Activated naive CD4-positive, alpha-beta T cell treated with anti-CD3 and anti-CD28 coated beads, Interleukin-2, amount 50 U/mL, for 72 hours (primary cell): ENCODE results near the gene AEBP1. TPM values are rescaled to one million over a fixed set of nuclear protein-coding genes. Genes with fewer than 3 reads are reported as not detected.

Source experiments
- ATAC-seq, 2 donors: fragments of 150-1000 bp; cut with Tn5 transposase; 2 replicates each; pipeline ENCODE4 v1.10.0; 2021; ENCODE audit warnings: mild to moderate bottlenecking in 2 of 2, moderate library complexity in 2 of 2
- DNase-seq, 2 donors: peaks; one replicate each; pipeline ENCODE4 v3.0.0; 2021 to 2022; ENCODE audit warnings: low spot score in 2 of 2
- H3K27ac Mint-ChIP-seq, 2 donors: one replicate each; pipeline ENCODE4 v1.8.0; 2022; ENCODE audit warnings: mild to moderate bottlenecking in 2 of 2, mixed read lengths in 2 of 2
- H3K36me3 Mint-ChIP-seq, 2 donors: one replicate each; pipeline ENCODE4 v1.8.0; 2022; ENCODE audit warnings: mixed read lengths in 2 of 2
- H3K9me3 Mint-ChIP-seq, 2 donors: one replicate each; pipeline ENCODE4 v1.8.0; 2022; ENCODE audit warnings: mixed read lengths in 2 of 2
- total RNA-seq, 2 donors: library from RNA; stranded (reverse); gene quantifications; one replicate each; pipeline ENCODE4 v1.2.3, GENCODE V29; 2022

Gene AEBP1
- total RNA-seq, 2 donors from 2014 or later = 14.6 to 26.9 TPM

DNA sequence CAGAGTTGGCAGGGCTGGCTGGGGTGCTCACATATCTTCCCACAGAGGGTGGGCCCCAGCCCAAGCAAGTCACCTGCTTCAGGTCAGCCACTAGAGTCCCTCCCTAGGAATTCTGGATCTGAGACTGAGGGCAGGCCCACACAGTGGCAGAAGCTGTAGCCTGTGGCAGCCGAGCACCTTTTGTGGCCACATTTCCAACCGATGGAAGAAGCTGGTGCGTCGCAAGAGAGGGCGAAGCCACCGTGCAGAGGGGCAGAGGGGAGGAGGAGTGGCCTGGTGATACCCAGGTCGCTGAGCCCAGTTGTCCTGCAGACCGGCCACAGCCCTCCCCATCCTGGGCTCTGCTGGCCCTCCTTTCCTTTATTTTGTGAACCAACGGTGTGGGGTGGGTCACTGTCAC is 27.1 kb upstream of the AEBP1 start:
- Mint-ChIP-seq H3K36me3 (peaks cover 15 to 20% of the 10 kb centered on the region in 2 donors), H3K9me3 (no peaks in the 10 kb centered on the region), H3K27ac (peak overlapping the region in 1 of 2 donors; percentile 50)
- no peak for ATAC-seq
- no peak for DNase-seq

DNA sequence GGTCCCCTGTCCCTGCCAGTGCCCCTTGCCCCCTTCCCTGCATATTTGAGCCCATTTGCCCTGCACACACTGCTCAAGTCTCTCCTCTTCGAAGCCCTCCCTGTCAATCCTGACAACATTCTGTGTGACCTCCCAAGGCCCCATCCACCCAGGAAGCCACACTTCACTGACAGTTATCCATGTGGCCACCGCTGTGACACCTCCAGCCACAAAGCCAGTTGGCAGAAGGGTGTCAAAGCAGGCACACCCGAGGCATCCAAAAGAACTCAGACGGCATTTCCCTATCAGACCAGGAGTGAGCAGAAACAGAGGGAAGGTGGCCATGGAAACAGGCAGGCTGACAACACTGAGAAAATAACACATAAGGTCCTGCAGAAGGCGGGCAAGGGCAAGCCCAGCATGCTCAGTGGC is 26.5 kb upstream of the AEBP1 start:
- Mint-ChIP-seq H3K27ac (peak overlapping the region; percentile 13 to 50), H3K36me3 (peaks cover 15 to 22% of the 10 kb centered on the region in 2 donors), H3K9me3 (no peaks in the 10 kb centered on the region)
- no peak for DNase-seq
- no peak for ATAC-seq

DNA sequence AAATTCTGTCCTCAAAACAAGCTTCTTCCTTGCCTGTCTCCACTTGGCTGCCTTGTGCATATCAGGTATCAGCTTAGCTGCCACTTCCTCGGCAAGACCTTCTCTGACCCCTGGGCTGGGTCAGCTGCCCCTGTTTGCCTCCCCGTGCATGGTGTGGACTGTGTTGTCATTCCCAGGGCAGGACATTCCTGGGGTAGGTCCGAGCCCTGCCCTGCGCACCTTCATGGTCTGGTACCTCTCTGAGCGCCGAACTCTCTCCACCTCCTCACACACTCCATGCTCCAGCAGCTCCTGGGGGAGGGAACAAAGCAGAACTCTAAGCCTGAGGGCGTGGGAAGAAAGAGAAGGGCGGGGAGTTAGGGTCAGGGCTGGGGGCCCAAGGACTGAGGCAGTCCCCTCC is 25.6 kb upstream of the AEBP1 start:
- DNase-seq = no peak
- no peak for ATAC-seq
- peak overlapping the region in 1 of 2 donors; percentile 81 for H3K27ac Mint-ChIP-seq
- peaks cover 15 to 22% of the 10 kb centered on the region in 2 donors for H3K36me3 Mint-ChIP-seq
- no peaks in the 10 kb centered on the region for H3K9me3 Mint-ChIP-seq

DNA sequence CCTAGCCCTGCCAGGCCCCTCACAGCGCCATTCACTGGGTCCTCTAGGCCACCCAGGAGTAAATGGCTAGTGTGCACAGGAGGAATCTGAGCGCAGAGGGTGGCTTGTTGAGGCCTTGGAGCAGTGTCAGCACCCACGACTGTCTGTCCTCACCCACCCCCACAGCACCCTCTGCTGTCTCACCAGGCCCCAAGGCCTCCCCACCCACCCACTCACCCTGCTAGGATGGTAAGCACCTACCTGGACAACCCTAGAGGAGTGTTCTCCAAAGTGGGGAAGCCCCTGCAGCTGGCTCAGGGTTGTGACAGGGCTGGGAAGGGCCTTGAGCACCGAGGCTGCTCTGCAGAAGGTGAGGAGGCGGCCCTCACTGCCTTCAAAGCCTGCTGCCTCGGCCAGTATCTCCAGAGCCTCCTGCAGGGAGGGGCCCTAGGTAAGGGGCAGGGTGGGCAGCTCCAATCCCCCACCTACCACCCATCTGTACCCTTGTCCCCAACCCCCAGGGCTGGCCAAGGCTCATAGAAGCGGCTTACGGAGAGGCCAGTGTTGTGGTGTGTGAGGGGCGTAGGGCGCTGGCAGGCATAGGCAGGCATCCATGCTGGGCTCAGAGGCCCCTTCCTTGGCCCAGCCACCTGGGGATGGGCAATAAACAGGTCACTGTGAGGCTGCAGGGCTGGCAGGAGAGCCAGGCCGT is 24.7 kb upstream of the AEBP1 start:
- Mint-ChIP-seq H3K27ac (no peak overlapping the region), H3K36me3 (peaks cover 15 to 22% of the 10 kb centered on the region in 2 donors), H3K9me3 (no peaks in the 10 kb centered on the region)
- ATAC-seq (no peak), DNase-seq (no peak)

DNA sequence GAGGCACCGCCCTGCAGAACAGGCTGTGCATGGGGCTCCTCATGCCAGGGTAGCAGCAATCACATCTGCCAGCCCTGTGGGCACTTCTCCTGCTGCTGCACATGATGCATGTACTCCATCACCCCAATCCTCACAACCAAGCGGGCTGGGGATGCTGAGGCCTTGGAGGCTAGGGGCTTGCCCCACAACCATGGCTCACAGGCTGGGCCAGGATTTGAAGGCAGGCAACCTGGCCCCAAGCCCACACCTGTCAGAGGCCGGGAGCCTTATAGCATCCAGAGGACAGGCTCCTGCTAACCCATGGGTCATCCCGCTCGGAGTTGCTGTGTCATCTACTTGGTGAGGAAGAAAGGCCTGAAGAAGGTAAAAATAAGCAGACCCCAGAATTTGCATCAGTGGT is 24.0 kb upstream of the AEBP1 start:
- H3K9me3 Mint-ChIP-seq = no peaks in the 10 kb centered on the region
- no peak for ATAC-seq
- H3K27ac Mint-ChIP-seq = no peak overlapping the region
- peaks cover 15 to 22% of the 10 kb centered on the region in 2 donors for H3K36me3 Mint-ChIP-seq
- no peak for DNase-seq

DNA sequence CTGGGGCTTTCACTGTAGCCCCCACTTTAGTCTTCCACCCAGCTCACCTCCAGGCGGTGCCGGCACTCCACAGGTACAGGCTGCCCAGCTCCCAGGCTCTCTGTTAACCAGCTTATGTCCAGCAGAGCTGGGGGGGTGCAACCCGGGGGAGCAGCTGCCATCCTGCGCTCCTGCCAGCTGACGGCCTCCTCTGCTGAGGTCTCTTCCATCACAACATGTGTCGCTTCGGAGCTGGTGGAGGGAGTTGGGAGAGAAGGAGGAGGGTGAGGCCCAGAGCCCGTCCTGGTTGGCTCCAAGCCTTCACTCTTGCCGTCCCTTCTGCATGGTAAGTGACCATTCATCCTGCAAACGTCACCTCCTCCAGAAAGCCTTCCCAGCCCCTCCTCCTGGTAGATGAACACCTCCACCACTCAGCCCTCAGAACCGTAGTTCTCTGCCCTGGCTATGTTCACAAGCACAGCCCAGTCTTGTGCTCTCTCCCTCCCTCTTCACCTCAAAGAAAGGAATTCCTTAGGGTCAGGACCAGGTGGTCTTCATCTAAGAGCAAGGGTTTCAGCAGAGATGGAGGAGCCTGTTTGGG is 23.4 kb upstream of the AEBP1 start:
- peaks cover 15 to 22% of the 10 kb centered on the region in 2 donors for H3K36me3 Mint-ChIP-seq

DNA sequence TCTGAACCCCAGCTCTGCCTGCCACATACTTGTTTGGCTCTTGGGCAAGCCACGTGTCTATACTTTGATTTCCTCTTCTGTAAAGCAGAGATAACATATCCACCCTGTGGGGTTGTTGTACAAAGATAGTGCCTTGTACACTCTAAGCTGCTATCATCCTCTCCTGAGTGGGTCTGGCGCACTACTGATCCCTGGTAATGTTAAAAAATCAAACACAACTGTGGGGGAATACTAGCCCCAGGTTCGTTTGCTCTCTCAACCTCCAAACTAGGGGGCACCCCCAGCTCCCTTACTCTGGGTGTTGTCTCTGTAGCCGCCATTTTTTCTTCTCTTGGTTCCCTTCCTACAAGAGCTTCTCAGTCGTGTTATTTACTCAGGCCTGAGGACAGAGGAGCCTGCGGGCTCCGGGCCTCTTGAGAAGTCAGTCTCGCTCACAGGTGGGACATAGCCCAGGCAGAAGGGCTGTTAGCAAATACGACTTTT is 22.8 kb upstream of the AEBP1 start:
- H3K36me3 Mint-ChIP-seq = peaks cover 15 to 22% of the 10 kb centered on the region in 2 donors
- ATAC-seq = no peak
- H3K27ac Mint-ChIP-seq = peak overlapping the region; percentile 98
- H3K9me3 Mint-ChIP-seq = no peaks in the 10 kb centered on the region
- DNase-seq = no peak

More for the DNA sequence above, 23.4 kb upstream of the AEBP1 start:
- ATAC-seq = no peak
- no peaks in the 10 kb centered on the region for H3K9me3 Mint-ChIP-seq
- H3K27ac Mint-ChIP-seq = peak overlapping the region; percentile 98
- no peak for DNase-seq

DNA sequence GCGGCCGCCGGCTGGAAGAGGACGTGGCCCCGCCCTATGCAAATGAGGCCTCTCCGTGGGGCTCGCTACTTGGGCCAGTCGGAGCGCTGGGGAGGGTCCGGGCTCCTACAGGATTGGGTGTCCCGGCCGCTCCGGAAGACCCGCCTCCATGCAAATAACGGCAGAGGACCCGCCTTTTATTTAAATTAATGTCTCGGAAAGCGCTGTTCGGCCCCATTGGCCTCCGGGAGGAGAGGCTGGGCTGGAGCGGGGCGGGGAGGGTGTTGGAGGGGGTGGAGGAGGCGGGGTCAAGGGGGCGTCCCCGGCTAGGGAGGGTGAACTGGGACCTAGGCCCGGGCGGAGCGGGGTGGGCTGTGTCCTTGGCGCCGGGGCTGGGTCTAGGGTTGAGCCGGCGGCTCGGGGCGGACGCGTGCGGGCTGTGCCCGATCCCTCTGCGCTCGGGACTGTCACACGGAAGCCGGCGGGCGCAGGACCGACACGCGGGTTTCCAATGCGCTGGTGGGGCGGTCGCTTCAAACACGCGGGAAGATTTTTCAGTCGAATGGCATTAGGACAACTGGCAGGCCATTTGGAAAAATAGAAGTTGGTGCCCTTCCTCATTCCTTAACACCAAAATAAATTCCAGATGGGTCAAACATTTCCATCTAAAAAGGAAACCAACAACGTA is 21.5 kb upstream of the AEBP1 start:
- Mint-ChIP-seq H3K27ac (peak overlapping the region; percentile 22 to 98), H3K36me3 (peaks cover 12 to 19% of the 10 kb centered on the region in 2 donors), H3K9me3 (no peaks in the 10 kb centered on the region)
- DNase-seq (peak; percentile 95 to 99), ATAC-seq (peak; percentile 94 to 96)

DNA sequence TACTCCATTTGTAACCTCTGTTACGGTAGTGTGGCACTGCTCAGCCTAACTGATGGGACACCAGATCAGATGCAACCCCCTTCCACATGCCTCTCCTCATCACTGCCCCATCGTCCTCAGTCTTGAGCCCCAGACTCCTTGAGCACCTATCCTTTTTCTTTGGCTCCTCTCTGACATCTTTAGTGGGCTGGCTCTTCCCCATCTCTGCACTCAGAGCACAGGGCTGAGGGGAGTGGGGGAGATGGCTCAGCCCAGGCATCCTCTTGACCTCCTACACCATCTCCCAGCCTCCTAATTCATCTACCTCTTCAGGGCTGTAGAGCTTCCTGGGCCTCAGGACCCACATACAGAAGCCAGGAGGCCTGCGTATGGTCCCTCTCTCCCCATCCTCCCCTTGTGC is 20.3 kb upstream of the AEBP1 start:
- Mint-ChIP-seq H3K9me3 (no peaks in the 10 kb centered on the region), H3K36me3 (peaks cover 8 to 15% of the 10 kb centered on the region in 2 donors), H3K27ac (peak overlapping the region in 1 of 2 donors; percentile 46)
- ATAC-seq (no peak), DNase-seq (no peak)

DNA sequence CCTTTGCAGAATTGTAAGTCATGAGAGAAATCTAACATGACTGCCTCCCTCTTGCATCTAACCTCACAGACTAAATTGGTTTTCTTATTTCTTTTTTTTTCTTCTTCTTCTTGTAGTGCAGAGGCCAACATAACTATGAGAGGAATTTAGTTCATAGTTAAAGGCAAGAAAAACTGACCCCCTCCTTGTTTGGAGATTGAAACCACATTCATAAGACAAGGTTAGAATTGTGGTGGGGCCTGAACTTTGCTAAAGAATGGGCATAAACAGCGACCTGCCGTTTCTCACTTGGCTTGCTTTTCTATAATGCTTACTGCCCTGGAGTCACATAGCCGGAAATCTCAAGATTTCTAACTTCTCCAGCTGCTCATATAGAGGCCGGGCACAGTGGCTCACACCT is 19.4 kb upstream of the AEBP1 start:
- no peaks in the 10 kb centered on the region for H3K9me3 Mint-ChIP-seq
- no peak for ATAC-seq

DNA sequence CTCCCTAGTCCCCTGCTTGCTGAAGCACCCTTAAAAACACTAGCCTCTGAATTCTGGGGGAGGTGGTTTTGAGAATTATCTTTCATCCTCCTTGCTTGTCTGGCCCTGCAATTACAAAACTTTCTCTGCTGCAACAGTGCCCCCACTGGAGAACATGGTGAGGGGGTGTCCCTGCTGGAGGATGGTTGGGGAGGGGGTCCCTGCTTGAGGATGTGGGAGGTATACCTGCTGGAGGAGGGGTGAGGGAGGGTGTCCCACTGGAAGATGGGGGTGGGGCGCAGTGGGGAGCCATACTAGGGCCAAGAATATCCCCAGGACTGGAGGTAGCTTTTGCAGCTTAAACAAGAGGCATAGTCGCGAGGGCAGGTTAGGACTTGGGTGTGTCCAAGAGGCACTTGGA is 18.6 kb upstream of the AEBP1 start:
- Mint-ChIP-seq H3K9me3 (no peaks in the 10 kb centered on the region), H3K36me3 (peaks cover 8 to 15% of the 10 kb centered on the region in 2 donors), H3K27ac (no peak overlapping the region)
- no peak for ATAC-seq
- no peak for DNase-seq

More for the DNA sequence above, 19.4 kb upstream of the AEBP1 start:
- H3K27ac Mint-ChIP-seq = no peak overlapping the region
- peaks cover 8 to 15% of the 10 kb centered on the region in 2 donors for H3K36me3 Mint-ChIP-seq
- DNase-seq = no peak

DNA sequence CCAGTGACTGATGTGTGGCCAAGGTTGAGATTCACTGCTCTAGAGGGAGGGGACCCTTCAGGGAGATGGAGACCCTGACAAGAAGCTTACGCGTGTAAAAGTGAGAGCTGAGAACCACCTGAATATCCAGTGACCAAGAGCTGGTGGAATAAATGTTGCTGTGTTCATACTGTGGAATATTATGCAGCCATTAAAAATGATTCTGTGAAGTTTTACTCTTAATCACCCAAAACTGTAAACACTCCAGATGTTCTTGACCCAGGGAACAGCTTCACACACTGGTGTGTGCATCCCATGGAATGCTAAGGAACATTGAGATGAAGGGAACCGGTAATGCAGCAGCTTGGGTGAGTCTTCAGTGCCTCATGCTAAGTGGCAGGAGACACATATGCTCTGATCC is 17.5 kb upstream of the AEBP1 start:
- Mint-ChIP-seq H3K9me3 (no peaks in the 10 kb centered on the region), H3K27ac (no peak overlapping the region), H3K36me3 (peaks cover 0 to 6% of the 10 kb centered on the region in 2 donors)
- ATAC-seq (no peak), DNase-seq (no peak)

DNA sequence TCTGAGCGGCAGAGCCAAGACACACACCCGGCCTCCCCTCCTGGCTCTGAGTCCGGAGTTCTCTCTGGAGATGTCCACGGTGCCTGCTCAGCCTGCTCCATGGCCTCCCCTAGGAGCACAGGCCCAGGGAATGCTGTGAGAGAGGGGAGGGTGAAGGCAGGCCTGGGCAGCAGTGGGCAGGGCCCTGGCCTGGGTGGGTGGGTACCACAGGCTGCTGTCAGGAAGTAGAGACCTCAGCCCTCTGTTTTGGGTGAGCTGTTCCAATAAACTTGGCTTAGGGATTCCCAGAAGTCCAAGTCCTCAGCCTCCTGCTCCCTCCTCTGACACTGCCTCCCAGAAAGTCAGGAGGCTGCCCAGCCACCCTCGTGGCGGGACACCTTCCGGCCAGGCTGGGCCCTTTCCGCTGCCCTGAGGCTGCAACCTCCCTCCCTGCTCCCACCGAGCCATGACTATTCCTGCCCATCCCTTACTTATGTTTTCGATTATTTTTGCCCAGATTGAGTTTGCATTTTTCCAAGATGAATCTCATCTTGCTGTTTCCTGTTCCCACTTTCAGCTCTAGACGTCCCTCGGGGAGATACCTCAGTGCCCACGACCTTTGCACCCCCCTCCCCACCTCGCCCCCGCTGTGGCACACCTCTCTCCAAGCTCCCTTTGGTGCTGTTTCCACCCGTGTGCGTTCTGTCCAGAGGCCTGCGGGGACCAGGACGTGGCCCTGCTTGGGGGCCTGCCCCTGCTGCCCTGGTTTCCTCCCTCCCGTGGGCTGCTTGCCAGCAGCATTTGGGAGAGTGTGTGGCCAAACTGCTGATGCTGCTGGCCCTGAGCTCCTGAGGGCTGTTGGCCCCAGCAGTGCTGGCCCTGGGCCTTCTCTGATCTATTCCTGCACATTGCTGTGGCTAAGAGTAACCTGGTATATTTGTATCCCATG is 16.0 kb upstream of the AEBP1 start:
- H3K27ac Mint-ChIP-seq = peak overlapping the region in 1 of 2 donors; percentile 12
- DNase-seq (no peak), ATAC-seq (no peak)
- no peaks in the 10 kb centered on the region for H3K36me3 Mint-ChIP-seq
- no peaks in the 10 kb centered on the region for H3K9me3 Mint-ChIP-seq

DNA sequence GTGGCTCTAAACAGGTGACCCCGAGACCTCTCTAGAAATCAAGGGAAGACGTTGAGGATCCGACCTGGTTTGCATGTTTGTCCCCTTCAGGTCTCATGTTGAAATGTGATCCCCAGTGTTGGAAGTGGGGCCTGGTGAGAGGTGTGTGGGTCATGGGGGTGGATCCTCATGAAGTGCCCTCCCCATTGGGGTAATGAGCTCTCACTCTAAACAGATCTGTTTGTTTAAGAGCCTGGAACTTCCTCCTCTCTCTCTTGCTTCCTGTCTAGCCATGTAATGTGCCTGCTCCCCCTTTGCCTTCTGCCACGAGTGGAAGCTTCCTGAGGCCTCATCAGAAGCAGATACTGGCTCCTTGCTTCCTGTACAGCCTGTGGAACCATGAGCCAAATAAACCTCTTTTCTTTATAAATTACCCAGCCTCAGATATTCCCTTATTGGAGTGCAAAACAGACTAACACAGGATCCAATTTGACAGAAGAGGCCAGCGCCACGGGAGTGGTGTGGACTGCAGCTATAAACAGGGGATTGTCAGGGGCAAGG is 11.0 kb upstream of the AEBP1 start:
- H3K27ac Mint-ChIP-seq = peak overlapping the region in 1 of 2 donors; percentile 9
- DNase-seq (no peak), ATAC-seq (no peak)
- H3K36me3 Mint-ChIP-seq = no peaks in the 10 kb centered on the region
- H3K9me3 Mint-ChIP-seq = no peaks in the 10 kb centered on the region

DNA sequence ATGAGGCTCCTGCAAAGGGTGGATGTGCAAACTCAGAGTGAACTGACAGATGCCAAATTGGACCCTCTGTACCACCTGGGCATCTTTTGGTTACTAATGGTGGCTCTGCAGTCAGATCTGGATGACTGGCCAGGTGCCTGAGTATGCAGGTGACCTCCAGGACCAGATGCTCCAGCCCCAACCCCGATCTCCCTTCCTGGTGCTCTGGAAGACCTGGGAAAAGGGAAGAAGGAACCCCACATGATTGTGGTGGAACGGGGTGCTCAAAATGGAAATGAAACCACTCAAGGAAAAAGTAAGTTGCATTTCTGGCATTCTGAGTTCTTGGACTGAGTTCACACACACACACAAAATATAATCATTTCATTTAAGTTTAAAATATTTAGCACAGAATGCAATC is 9.8 kb upstream of the AEBP1 start:
- H3K36me3 Mint-ChIP-seq = no peaks in the 10 kb centered on the region
- no peaks in the 10 kb centered on the region for H3K9me3 Mint-ChIP-seq
- H3K27ac Mint-ChIP-seq = no peak overlapping the region
- no peak for DNase-seq
- ATAC-seq = no peak

DNA sequence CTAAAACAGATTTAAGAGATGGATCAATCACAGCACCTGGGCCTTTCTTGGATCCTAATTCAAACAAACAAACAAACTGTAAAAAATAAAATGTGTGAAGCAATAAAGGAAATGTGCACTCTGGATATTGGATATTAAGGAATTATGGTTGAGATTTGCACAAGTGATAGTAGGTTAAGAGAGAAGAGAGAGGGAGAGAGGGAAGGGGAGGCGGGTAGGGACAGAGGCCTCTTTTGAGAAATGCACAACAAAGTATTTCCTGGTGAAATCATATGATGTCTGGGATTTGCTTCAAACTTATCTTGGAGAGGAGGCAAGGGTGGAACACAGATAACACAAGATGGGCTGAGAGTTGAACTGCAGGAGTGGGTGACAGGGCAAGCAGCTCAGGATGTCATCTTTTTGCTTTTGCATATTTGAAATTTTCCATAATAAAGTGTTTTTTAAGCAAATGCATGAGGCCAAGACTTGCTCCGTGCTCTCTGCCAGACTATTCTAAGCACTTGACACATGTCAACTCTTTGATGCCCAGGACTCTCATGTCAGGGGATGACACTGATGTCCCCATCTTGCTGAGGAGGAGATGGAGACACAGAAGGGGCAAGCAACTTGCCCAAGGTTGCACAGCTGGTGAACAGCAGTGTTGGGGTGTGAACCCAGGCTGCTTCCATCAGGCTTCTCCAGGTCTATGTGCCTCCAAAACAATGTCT is 9.1 kb upstream of the AEBP1 start:
- ATAC-seq (no peak), DNase-seq (no peak)
- H3K27ac Mint-ChIP-seq = peak overlapping the region; percentile 43 to 69
- H3K36me3 Mint-ChIP-seq = no peaks in the 10 kb centered on the region
- H3K9me3 Mint-ChIP-seq = no peaks in the 10 kb centered on the region
